GDM1 (cell line): ENCODE results near the gene GRAMD4.

ENCODE experiments used
- DNase-seq: peaks from one replicate; lab custom pipeline; 2025; lab: John Stamatoyannopoulos, UW

The GRAMD4 gene

DNA sequence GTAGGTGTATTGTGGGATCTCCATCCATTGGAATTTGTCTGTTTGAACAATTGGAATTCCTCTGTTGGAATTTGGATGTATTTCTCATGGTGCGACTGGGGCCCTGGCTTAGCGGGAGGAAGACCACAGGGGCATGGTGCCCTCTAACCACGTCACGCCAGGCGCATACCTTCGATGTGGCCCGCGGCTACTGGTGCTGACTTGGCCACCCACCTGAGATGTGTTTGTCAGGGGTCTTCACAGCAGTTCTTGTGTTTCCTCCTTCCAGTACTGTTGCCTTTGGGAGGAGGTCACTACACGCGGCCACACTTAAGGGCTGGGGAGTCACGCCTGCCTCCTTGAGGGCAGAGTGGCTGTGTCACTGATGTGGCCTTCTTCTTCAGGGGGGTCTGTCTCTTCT, 36.6 kb upstream of the GRAMD4 start:
- DNase-seq = no peak

DNA sequence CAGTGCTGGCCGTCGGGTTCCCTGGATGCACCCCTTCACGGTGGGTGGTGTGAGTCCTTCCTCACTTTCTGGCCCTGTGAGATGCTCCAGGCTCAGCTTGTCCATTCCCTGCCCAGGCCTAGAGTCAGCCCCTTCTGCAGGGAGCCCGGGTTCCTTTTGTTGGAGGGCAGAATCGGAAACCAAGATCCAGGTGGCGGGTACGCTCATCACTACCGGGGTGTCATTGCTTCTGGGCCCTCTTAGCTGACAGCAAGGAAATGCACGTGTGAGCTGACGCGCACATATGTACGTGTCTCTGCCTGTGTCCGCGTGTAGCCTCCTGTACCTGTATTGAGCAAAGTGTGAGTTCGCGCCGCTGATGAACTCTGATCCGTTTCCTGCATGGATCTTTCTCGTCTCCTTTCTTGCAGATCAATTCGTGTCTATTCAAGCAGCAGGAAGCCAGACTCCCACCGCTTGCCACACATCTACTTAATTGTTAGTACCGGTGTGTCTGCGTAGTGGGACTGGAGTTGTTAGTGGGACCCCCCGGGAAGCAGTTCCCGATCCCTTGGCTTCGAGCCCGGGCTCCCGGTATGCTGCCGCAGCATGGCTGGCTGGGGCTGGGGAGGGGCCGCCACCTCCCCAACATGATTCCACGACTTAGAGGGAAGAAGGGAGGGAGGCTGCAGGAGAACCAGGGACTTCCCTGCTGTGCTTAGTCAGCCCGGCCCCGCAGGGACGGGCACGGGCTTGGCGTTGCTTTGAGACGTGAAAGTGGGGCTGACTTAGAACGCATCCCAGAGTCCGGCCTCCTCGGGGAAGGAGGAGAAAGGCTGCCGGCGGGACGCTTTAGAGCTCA, 35.9 kb upstream of the GRAMD4 start:
- DNase-seq = no peak

DNA sequence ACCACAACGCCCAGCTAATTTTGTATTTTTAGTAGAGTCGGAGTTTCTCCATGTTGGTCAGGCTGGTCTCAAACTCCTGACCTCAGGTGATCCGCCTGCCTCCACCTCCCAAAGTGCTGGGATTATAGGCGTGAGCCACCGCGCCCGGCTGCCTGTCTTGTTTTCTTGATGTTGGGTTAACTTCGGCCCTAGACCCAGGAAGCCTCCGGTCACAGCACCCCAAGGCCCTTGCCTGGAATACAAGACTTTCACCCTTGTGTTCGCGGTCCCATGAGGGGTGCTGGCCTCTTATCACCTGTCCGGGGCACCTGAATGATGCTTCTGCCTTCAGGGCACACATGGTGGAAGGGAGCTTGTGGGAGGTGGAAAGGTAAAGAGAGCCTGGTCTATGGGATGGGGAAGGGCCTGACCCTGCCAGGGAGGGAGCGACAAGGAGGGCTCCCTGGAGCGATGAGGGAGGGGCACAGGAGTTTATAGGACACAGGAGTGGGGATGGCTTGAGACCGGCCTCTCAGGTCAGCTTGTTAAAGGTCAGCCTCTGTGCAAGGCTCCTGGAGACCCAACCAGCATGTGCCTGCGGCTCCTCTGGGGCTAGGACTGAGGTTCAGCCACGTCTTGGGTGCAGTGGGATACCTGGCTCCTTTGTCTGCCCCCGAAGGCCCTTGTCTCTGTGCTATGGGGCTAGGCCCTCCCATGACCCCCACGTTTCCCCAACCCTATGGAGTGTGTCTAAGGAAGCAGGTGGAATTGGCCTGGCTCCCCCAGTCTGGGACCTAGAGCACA, 34.7 kb upstream of the GRAMD4 start:
- no peak for DNase-seq

DNA sequence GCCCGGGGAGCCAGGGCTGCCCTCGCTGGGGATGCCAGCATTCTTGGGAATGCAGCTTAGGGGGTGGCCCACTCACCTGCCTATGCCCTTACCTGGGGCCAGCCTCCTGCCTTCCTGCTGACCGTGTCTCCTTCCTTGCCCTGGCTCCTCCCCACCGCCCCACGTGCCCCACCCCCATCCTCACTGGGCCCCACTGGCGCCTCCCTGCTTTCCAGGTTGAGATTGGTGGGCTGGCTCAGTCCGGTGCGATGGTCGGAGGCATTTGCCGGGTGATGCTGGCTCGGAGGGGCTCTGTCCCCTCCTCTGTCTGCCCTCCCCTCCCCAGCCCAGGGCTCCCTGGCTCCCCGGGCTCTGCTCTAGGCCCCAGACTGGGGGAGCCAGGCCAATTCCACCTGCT, 34.1 kb upstream of the GRAMD4 start:
- no peak for DNase-seq

DNA sequence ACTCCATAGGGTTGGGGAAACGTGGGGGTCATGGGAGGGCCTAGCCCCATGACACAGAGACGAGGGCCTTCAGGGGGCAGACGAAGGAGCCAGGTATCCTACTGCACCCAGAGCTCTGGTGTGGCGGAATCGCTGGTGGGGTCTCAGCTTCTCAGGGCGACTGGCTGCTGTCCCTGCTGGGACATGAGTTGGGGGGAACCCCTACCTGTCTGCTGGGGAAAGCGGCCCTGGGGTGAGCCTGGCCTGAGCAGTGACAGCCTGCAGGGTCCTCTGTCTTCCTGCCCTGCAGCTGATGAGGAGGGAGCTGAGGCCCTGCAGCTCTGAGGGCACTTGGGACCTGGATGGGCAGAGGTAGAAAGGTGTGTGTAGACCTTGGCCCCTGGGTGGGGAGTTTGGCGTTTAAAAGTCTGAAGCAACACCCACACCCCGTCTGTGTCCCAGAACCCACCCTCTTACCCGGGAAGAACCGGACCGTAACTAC, 33.6 kb upstream of the GRAMD4 start:
- no peak for DNase-seq

DNA sequence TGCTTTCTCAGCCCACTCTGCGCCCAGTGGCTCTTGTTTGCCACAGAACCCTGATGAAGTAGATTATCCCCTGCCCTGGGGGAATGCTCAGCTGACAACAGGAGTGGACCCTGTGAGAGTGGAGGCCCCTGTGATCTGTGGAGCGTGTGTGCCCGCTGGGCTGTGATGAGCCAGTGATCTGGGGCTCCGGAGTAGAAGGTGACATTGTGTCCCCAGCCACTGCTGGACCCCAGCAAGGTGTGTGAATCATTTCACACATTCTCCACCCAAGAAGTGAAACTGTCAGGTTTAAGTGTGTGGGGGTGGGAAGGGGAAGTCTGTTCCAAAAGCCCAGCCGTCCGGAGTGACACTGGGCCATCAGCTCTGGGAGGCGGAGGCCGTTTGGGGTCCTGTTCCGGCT, 33.1 kb upstream of the GRAMD4 start:
- DNase-seq = no peak

DNA sequence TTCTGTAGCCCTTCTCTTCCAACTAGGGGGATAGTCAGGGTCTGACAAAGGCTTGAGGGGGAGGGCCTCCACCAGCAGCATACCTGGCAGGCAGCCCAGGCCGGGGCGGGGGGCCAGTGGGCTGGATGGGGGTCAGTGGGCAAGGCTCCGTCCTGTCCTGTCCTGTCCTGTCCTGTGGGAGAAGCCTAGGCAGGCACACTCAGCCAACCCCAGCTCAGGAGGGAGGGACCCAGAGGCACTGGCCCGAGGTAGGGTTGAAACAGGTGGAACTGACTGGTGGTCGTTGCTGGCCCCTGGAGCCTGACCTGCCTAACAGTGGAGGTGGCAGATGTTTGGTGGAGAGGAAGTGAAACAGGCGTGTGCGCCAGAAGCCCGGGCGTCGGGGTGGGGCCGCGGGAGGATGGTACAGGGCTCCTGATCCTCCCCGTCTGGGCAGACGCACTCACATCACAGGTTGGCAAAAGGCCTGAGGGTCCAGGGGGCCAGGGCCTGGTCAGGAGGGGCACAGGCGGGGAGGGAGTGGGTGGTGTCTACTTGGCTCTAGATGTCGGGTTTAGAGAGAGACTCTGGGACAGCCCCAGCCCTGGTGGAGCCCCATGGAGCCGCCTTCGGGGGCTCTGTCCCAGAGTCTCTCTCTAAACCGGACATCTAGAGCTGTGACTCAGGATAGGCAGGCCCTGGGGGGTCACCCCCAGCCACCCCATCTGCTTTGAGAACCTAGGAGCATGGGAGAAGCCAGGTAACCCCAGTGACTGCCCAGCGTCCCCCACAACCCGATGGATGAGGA, 32.5 kb upstream of the GRAMD4 start:
- no peak for DNase-seq

DNA sequence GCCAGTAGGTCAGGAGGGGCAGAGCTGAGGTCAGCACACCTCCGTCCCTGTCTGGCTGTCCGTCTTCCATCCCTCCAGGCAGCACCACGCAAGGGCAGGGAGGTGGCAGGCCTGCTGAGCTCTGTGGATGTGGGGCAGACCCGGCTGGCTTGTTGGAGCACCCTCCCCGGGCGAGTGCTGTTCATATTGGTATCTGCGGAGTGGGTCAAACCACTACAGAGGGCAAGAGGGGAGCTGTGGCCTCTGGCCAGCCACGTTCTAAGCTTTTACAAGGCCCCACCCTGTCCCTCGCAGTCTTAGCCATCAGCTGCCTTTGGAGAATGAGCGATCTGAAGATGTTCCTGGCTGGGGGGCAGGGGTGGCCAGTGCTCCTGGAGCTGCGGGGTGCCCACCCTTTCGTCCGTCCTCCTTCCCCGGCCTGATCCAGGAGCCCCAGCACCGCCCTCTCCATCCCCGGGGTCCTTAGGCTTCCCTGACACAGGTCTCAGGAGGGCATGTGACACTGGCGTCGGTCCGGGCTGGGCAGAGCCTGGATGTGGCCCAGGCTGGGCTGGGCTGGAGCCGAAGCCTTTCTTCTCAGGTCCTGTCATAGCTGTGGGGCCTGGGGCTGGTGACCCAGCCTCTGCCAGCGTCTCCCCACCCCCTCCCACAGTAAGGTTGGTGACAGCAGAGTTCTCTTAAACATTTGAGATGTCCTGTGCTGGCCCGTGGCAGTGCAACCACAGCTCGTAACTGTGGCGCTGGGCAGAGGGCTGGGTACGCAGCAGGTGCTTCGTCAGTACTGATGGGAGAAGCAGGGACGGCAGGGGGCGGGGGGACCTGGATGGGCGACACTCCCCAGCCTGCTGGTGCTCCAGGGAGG, 31.7 kb upstream of the GRAMD4 start:
- DNase-seq = no peak

DNA sequence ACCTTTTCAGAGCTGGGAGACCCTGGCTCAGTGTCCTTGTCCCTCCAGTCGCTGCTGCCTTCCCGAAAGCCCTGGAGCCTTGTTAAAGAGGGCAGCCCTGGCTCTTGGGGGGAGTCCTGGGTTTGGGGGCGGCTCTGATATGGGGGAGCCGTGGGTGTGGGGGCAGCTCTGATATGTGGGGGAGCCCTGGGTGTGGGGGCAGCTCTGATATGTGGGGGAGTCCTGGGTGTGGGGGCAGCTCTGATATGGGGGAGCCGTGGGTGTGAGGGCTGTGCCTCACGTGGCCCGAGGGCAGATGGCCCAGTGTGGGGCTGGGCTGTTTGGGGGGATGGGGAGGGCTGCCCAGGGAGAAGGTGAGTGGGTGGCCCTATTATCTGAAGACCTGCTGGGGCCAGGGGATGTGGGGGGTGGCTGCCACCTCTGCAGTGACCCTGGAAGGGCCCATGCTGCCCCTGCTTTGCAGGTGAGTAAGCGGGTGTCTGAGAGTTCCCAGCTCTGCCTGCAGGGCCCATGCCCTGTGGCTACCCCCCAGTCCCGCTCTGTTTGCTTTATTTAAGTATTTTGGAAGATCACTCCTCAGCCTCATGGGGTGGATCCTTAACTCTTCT, 30.9 kb upstream of the GRAMD4 start:
- DNase-seq = no peak

DNA sequence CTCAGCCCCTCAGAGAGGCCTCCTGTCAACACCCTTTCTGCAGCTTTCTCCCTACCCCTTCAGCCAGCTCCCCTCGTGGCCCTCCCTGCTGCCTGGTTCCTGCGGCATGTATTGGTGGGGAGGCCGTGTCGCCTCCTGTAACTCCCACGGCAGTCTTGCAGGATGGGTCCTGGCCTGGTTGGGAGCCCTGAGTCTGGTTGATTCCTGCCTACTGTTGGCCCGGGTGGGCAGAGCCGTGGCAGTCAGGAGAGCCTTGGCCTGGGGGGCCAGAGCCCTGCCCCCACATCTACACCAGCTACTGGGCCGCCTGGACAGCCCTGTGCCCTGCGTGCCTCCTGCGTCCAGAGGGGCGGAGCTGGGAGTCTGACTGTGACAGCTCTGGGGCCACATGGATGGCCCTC, 30.3 kb upstream of the GRAMD4 start:
- no peak for DNase-seq

DNA sequence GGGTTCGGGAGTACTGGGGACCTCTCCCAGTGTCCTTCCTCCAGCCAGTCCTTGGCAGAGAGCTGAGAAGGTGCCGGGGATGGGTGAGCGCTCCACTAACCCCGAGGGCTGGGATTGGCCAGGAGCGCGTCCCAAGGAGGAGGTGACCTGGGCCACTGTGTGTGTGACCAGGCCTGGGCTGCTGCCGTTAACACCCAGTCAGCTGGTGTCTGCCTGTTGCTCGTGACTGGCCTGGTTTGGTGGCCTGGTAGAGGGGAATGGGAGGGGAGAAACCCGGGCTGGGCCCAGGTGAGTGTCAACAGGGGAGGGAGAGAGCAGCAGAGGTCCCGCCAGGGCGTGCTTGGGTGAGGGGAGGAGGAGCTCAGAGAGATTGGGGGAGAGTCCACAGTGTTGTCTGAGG, 29.9 kb upstream of the GRAMD4 start:
- DNase-seq = no peak

DNA sequence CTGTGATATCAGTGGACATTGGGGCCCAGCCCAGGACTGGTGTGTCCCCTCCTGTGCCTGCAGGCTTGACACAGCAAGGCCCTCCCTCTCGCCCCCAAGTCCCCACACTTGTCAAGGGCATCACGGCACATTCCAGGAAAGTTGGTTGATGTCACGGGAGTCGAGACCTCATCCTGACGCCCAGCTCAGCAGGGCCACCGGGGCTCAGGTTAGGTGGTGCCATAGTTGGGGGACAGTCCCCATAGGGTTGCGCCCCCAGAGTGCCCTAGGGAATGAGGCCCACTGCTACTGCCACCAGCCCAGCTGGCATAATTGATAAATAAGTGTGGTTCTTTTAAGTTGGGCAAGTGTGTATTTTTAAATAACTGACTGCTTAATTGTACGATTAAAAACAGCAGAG, 28.3 kb upstream of the GRAMD4 start:
- no peak for DNase-seq

DNA sequence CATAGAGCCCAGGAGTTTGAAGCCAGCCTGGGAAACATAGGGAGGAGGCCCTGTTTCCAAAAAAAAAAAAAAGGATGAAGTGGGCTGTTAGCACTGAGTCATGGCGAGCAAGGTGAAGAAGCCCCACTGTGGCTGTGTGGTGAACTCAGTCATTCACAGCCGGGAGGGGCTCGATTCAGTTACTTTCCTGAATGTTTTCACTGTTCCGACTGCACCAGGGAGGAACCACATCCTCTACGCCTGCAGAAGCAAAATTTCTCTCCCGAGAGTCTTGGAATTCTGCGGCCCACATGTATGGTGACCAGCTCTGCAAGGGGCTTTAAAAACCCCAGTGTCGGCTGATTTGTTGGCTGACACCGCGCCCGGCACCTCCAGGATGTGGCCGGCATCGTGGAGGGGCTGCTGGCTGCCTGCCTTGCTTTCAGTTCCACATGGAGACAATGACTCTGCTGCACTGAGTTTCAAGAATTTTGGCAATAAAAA, 27.8 kb upstream of the GRAMD4 start:
- peak; percentile 65 for DNase-seq

DNA sequence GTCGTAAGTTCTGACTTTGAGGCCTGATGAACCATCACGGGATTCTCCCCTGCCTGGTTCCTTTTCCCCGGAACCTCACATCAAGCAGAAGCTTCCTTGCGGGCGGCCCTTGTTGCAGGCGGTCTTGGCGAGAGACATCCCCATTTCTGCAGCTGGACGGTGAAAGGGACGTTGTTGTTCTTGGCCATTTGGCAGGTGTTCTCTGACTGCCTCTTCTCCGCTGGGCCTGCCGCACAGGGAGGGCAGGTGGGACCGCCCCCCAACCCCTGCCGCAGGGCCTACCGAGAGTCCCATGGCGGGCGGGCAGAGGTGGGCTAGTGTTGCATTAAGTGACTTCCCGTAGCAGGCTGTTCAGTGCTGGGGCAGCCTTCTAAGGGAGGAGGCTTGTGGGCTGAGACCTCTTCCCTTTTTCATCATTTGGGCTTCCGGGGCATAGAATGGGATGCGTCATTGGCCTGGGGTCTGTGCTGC, 26.9 kb upstream of the GRAMD4 start:
- peak; percentile 86 for DNase-seq

DNA sequence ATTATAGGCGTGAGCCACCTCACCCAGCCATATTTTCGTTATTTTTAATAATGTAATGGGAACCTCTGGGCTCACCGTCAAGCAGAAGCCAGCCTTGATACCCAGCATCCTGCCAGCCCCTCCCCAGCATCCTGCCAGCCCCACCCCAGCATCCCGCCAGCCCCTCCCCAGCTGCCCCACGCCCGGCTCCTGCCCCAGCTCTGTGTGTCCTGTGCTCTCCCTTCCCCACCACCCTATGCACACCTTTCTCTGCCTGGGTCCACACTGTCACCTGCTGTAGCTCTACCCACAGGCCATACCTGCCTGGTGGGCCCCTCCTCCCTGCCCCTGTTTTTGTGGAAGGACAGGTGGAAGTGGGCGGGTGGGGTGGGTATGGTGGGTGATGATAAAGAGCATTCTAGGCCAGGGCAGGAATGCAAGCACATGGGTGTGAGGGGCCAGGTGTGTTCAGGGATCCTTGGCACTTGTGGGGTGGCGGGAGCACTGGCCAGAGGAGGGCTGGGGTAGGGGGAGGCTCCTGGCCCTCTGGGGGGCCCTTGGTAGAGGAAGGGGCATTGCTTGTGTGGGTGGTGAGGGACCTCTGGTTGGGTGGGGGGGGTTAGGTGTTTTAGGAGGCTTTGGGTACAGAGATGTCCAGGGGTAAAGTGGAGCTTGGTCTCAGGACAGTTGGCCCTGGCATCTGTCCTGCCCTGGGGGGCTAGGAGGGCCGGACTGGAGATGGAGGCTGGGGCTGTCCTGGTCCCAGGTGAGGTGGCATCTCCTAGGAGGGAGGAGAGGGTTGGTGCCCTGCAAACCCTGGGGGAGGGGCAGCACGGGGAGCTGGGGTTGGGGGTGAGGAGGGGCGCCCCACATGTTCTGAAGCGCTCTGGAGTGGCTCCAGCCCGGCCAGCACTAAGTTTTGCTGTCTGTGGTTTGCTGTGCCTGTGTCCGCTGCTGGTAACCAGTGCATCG, 25.9 kb upstream of the GRAMD4 start:
- no peak for DNase-seq

DNA sequence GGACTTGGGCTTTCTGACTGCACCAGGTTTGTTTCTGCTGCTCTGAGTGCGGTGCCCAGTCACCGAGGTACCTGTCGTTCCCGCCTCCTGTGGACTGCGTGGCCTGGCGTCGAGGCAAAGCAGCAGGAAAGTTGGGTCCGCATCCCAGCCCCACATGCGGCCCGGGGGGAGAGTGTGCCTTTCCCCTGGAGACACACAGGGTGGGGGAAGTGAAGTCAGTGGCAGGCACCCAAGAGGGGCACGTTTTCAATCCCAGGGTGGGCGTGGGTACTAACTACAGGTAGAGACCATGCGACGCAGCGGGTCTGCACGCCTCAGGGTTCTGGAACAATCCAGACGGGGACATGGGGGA, 25.3 kb upstream of the GRAMD4 start:
- no peak for DNase-seq

DNA sequence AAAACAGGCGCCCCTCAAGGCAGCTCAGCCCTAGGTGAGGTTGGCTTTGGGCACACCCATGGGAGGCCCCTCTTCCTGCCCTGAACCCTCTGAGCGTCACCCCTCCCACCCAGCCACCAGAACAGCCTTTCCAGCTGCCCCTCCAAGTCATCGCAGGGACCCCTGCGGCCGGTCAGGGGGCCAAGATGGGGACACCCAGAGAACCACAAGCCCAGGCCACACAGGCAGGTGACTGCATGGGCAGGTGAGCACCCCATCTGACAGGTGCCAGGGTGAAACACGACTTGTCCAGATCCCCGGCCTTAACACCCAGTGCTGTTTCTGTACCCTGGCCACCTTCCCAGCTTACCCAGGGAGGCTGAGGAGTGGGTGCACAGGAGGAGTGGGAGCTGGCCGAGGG, 24.6 kb upstream of the GRAMD4 start:
- no peak for DNase-seq

DNA sequence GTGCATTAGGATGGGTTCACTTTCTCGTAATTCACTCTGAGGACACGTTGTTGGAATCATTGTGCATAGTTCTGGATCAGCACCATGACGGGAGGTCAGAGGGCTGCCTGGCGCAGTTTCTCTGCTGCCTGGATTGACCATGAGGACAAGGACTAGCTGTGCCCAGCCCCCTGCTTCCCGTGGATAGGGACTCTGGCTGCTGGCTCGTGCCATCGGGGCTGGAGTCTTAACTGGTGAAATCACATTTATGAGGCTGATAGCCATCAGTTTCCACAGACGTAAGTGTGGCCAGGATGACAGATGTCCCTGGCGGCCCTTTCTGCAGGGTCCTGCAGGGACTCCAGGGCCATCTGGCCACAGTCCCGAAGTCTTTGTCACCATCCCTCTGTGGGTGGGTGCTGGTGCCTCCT, 24.1 kb upstream of the GRAMD4 start:
- no peak for DNase-seq

DNA sequence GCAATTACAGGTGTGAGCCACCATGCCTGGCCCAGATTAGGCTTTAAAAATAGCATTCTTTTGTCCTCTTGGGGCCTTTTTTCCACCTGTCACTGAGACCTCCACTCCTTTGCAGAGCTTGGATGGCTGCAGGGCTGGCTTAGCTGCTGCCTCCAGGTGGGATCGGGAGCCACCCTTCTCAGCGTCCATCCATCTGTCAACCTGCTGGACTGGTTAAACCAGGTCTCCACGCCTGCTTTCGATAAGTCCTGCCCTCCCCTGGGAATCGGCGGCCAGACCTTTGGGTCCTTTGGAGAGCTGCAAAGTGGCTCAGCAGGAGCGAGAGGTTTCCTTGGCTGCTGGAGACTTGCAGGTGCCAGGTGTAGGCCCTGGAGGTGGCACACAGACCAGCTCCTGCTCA, 23.4 kb upstream of the GRAMD4 start:
- DNase-seq = no peak

DNA sequence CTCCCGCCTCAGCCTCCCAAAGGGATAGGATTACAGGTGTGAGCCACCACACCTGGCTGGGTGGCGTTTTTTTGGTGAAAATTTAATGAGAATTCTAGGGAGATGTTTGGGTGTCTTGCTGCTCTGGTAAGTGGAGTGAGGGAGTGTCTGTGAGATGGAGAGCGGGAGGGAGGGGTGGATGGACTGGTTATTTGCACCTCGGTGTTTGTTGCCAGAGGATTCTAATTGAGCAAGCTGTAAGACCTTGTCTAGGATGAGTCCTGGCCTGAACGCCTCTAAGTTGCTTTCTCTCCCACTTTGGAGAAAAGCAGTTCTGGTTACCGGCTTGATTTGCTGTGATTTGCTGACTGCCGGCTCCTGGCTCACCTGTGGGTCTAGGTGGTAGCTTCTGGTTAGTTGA, 22.0 kb upstream of the GRAMD4 start:
- DNase-seq = no peak
